Measurements from ENCODE around the gene LAG3.

LAG3 gene

DNA sequence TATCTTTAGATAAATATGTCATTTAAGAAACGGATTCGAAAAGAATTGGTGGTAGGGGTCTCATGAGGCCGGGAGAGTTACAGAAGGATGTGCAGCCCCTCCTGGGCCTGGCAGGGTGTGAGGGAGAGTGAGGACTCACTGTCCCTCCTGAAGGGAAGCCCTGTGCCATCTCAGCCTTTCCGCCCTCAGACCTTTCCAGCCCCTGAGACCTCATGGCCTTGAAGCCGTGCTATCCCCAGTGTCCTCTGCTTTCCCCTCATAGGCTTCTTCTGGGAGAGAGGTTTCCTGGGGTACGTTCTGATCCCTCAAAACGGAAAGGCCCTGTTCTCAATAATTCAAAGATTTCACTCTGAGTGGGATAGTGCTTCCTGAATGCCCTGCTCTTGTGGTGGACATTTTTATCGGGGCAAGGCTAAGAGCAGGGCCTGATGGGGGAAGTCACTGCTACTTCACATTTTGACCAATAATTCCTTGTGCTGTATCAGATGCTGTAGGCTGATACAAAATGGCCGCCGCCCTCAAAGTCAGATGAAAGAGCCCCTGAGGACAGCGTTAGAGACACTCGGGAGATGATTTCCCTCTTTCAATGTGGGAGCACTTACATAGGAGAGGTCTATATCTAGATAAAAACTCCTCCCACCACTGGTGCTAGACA lies 18.3 kb downstream of the LAG3 start:
- DNase-seq (ENCODE audit: low read depth) = no peak

DNA sequence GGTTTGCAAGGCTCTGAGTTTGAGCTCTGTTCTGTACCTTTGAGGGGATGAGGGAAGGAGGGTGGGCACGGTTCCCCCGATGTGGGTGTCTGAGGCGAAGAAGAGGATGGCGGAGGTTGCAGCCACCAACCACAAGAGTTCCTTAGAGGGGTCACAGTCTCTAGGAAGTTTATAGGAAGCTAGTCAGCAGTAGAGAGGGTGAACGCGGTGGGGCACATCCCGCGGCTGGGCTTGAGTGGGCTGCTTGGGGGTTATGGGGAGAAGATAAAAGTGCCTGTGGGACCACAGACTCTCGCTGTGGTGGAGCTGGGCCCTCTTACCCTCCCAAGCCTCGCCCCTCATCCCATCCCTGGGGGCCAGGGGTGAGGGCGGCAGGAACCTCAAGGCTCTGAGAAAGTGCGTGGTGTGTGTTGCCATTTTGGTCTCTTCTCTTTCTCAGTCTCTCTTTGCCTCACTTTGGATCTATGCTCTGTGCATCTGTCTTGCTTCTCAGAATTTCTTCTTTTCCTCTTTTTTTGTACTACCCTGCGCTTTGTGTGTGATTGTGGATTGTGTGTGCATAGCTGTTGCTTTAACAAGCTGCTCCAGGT lies 19.7 kb downstream of the LAG3 start:
- DNase-seq (ENCODE audit: low read depth) = no peak

DNA sequence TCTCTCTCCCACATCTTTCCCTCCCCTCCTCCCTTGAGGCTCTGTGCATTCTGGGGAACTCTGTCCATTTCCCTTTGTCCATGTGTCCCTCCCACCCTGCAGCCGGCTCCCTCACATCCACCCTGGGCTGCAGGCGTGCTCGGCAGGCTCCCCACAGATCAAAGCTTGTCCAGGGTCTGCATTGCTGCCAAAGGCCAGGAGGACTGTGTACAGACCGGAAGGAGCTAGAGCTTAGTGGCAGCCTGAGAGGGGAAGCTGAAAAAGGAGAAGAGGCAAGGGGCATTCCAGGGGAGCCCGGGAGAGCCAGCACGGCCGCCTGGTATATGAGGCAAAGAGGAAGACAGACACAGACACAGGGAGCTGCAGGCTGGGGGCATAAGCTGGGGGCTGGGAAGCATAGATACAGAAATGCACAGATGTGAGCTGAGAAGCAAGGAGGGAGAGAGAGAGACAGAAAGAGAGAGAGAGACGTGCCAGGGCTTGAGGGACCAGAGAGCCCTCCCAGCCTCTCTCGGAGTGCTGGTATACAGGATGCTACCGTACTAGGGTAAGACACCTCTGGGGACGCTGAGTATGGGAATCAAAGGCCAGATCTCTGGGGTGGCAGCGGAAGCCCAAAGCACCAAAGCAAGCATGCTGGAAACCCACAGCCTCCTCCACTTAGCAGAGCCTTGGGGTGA lies 20.3 kb downstream of the LAG3 start:
- DNase-seq (ENCODE audit: low read depth) = no peak

DNA sequence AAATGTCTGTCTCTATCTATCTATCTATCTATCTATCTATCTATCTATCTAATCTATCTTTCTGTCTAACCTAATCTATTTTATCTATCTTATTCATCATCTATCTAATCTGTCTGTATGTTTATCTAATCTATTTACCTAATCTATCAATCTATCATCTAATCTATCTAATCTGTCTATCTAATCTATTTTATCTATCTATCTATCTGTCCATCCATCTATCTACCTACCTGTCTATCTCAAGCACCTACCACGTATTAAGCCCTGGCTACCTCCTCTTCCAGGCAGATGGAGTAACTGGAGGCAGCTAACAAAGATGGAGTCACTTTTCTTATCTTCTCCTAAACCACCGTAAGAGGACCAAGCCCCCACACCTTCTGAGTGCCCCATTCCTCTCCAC lies 22.8 kb downstream of the LAG3 start:
- DNase-seq (ENCODE audit: low read depth) = no peak

DNA sequence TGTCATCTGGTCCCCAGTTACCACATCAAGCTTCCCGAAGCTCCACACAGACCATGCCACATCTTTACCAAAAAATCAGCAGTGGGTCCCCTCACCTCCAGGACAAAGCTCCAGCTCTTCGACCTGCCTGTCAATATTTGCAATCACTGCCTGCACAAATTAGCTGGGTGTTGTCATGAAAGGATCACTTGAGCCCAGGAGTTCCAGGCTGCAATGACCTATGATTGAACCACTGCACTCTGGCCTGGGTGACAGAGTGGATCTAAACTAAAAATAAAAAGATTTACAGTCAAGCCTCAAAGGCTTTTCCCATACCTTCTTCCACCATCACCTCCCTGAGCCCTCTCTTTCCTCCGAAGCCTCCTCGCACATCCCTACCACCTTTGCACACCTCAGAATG lies 24.3 kb downstream of the LAG3 start:
- no peak for DNase-seq (ENCODE audit: low read depth)

- no peak for DNase-seq (ENCODE audit: low read depth)
Measured at GRCh38 chr12:6799147-6799546, 26.8 kb downstream of the LAG3 start.

GRCh38 chr12:6807170-6807569 lies 34.9 kb downstream of the LAG3 start:
- no peak for DNase-seq (ENCODE audit: low read depth)

GRCh38 chr12:6809056-6809455 lies 36.7 kb downstream of the LAG3 start:
- DNase-seq (ENCODE audit: low read depth) = no peak

GRCh38 chr12:6810758-6811157 lies 38.4 kb downstream of the LAG3 start:
- no peak for DNase-seq (ENCODE audit: low read depth)

- DNase-seq (ENCODE audit: low read depth) = no peak
Measured at GRCh38 chr12:6813363-6813762, 41.0 kb downstream of the LAG3 start.

GRCh38 chr12:6816598-6816997 lies 44.3 kb downstream of the LAG3 start:
- DNase-seq (ENCODE audit: low read depth) = no peak

- DNase-seq (ENCODE audit: low read depth) = no peak
Measured at GRCh38 chr12:6817098-6817497, 44.8 kb downstream of the LAG3 start.

DNA sequence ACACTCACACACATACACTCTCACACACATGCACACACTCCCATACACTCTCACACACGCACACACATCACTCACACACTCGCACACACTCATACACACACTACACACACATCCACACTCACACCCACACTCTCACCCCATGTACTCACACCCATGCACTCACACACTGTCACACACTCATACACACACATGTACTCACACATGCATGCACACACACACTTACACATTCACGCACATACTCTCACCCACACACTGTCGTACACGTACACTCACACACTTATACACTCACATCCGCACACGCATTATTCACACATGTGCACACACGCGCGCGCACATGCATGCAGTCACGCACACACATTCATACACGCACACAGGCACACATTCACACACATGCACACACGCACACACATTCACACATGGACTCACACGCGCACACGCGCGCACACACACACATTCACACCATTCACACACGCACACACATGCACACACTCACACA lies 45.4 kb downstream of the LAG3 start:
- DNase-seq (ENCODE audit: low read depth) = no peak

DNA sequence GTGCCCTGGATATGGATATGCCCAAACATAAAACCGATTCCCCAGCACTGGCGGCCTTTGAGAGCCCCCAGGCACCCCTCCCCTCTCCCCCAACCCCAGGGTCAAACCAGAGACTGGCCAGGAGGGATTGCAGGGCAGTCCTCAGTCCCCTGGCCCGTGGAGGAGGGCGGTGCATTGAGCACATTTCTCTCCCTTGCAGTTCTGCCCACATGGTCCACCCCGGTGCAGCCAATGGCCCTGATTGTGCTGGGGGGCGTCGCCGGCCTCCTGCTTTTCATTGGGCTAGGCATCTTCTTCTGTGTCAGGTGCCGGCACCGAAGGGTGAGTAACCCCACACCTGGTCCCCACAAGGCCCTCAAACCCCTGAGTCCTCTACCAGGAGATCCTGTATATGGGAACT lies 45.9 kb downstream of the LAG3 start:
- no peak for DNase-seq (ENCODE audit: low read depth)

GRCh38 chr12:6818645-6819044 lies 46.3 kb downstream of the LAG3 start:
- no peak for DNase-seq (ENCODE audit: low read depth)

DNA sequence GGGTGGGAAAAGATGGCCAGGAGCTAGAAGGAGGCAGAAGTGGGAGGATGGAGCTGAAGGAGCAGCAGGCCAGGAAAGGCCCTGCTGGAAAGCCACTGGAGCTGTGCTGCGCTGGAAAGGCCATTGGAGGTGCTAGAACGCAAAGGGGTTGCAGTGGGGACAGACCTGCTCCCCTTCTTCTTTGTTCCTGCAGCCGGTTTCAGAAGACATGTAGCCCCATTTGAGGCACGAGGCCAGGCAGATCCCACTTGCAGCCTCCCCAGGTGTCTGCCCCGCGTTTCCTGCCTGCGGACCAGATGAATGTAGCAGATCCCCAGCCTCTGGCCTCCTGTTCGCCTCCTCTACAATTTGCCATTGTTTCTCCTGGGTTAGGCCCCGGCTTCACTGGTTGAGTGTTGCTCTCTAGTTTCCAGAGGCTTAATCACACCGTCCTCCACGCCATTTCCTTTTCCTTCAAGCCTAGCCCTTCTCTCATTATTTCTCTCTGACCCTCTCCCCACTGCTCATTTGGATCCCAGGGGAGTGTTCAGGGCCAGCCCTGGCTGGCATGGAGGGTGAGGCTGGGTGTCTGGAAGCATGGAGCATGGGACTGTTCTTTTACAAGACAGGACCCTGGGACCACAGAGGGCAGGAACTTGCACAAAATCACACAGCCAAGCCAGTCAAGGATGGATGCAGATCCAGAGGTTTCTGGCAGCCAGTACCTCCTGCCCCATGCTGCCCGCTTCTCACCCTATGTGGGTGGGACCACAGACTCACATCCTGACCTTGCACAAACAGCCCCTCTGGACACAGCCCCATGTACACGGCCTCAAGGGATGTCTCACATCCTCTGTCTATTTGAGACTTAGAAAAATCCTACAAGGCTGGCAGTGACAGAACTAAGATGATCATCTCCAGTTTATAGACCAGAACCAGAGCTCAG lies 47.0 kb downstream of the LAG3 start:
- no peak for DNase-seq (ENCODE audit: low read depth)

DNA sequence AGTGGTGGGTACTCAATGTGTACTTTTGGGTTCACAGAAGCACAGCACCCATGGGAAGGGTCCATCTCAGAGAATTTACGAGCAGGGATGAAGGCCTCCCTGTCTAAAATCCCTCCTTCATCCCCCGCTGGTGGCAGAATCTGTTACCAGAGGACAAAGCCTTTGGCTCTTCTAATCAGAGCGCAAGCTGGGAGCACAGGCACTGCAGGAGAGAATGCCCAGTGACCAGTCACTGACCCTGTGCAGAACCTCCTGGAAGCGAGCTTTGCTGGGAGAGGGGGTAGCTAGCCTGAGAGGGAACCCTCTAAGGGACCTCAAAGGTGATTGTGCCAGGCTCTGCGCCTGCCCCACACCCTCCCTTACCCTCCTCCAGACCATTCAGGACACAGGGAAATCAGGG lies 47.8 kb downstream of the LAG3 start:
- no peak for DNase-seq (ENCODE audit: low read depth)

- DNase-seq (ENCODE audit: low read depth) = no peak
Measured at GRCh38 chr12:6821591-6822425, 49.5 kb downstream of the LAG3 start, which contains the start of gene GPR162. Gene GPR162 (plus strand): TSS chr12:6821821. CDS start chr12:6823899, 2,078 bp downstream.

GRCh38 chr12:6822426-6823135 lies 50.3 kb downstream of the LAG3 start:
- no peak for DNase-seq (ENCODE audit: low read depth)

DNA sequence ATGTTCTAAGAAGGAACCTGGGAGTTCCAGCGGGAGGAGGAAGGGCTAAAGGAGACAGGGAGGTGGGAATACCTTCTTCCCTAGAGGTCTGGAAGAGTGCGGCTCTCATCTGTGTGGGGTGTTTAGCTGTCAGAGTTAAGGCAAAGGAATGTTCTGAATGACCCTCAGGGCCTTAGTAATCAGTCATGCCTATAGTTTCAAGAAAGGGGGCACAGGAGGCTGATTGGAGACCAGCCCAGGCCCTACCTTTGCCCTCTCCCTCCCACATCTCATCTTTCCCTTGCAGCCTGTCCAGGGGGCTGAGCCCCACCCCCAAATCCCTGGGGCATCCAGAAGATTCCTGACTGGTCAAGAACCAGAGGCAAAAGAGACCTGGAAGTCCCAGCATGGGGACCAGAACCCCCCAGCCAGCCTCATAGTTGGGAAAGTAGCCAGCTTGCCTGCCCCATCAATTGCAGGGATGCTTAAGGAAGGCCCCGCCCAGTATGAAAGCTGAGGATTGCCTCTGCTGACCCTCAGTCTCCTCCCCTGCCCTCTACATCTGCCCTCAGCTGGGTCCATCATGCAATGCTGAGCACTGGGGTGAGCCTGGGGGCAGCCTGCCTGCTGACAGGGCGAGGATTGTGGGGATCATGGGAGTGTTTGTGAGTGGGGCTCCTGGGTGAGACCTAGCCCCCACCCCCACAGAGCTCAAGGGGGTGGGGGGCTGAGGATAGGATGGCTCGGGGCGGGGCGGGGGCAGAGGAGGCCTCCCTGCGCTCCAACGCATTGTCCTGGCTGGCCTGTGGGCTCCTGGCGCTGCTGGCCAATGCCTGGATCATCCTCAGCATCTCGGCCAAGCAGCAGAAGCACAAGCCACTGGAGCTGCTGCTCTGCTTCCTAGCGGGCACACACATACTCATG lies 51.1 kb downstream of the LAG3 start:
- DNase-seq (ENCODE audit: low read depth) = no peak
